Heart right ventricle (tissue), 16 donors: ENCODE data around the gene VPS13D. TPM values are rescaled to one million over a fixed set of nuclear protein-coding genes. Genes with fewer than 3 reads are reported as not detected.

Source experiments
- ATAC-seq, 8 donors: fragments of 200-7000 bp; cut with Tn5 transposase; one replicate each; pipeline ENCODE4 v1.9.1; 2020; ENCODE audit warnings: mild to moderate bottlenecking in 8 of 8, moderate library complexity in 8 of 8, moderate number of reproducible peaks in 1 of 8
- DNase-seq, 2 donors: peaks; one replicate each; pipeline ENCODE4 v3.0.0-alpha.2; 2020
- H3K27ac ChIP-seq, 10 donors: fragments of 200-600 bp; sonication (generic) in 2 of 10; one replicate each; pipeline versions ENCODE4 v1.5.0 to v1.8.0; 2020 to 2022; ENCODE audit warnings: mild to moderate bottlenecking in 3 of 10
- H3K27me3 ChIP-seq, 7 donors: fragments of 200-600 bp; one replicate each; pipeline ENCODE4 v1.8.0; 2021 to 2022; ENCODE audit warnings: mild to moderate bottlenecking in 2 of 7
- H3K36me3 ChIP-seq, 9 donors: fragments of 200-600 bp; sonication (generic) in 1 of 9; one replicate each; pipeline versions ENCODE4 v1.5.0 to v1.8.0; 2020 to 2022; ENCODE audit warnings: mild to moderate bottlenecking in 2 of 9
- H3K4me1 ChIP-seq, 9 donors: fragments of 200-600 bp; sonication (generic) in 1 of 9; one replicate each; pipeline versions ENCODE4 v1.5.0 to v1.8.0; 2020 to 2022; ENCODE audit warnings: mild to moderate bottlenecking in 4 of 9
- H3K4me3 ChIP-seq, 10 donors: fragments of 200-600 bp; sonication (generic) in 2 of 10; one replicate each; pipeline versions ENCODE4 v1.5.0 to v1.8.0; 2020 to 2022; ENCODE audit warnings: mild to moderate bottlenecking in 7 of 10, moderate library complexity in 2 of 10
- H3K9me3 ChIP-seq, 11 donors: fragments of 200-600 bp in 10 of 11; sonication (generic) in 2 of 11; one replicate each; pipeline versions ENCODE4 v1.5.0 to v1.8.0; 2013 to 2022; ENCODE audit warnings: mild to moderate bottlenecking in 2 of 11, control low read depth in 1 of 11, moderate library complexity in 1 of 11
- CTCF ChIP-seq, 9 donors: fragments of 200-600 bp; sonication (generic) in 2 of 9; IDR thresholded peaks; one replicate each; pipeline versions ENCODE4 v1.5.0 to v1.8.0; 2021 to 2022; ENCODE audit warnings: antibody characterized with exemption in 9 of 9, mild to moderate bottlenecking in 5 of 9, moderate library complexity in 1 of 9
- WGBS, 2 donors: extraction: QIAGEN DNeasy Blood & Tissue Kit; methylation state at CpG; one replicate each; pipeline ENCODE4 v1.1.7; 2013; ENCODE audit warnings: inconsistent platforms in 1 of 2; 5-methylcytosine and 5-hydroxymethylcytosine counted together
- intact Hi-C, 10 donors: fragments of 100-400 bp; cut with DNase I; formaldehyde crosslinking; loops; one replicate each; pipeline versions ENCODE4 v1.11.1 to v1.14.2; 2022
- polyA plus RNA-seq, 2 donors: library from polyadenylated mRNA; stranded (reverse); fragments of 200-250 nt; gene quantifications; one replicate each; pipeline ENCODE4 v1.2.3, GENCODE V29; 2013
- total RNA-seq, 10 donors: library from RNA; stranded (reverse); fragmentation: NEBNext Ultra II Directional in 3 of 10; extraction: Animal tissue kit (Norgen Biotek cat#: 25700) in 3 of 10; gene quantifications; one replicate each; pipeline versions ENCODE4 v1.2.1 to v1.2.4, GENCODE V29; 2021 to 2023
- donor health status: Arrhythmogenic right ventricular cardiomyopathy.
- donor health status: ischemic (EF 13 %, LVEDD 7.1; RV severe dilation, severe dysfunction).
- donor health status: healthy with polysubstance abuse.
- donor health status: DM: no; HTN: yes; CAD: no.
- donor health status: DM: no; HTN: no; CAD: no.
- donor health status: ischemic (EF 25% LVEDD 6.9; RV normal size, moderate dysfunction).
- donor health status: ischemic (EF 25% LVEDD 5.7; RV mildly dilated, moderate dysfunction).
- donor health status: healthy.
- donor health status: DM: yes; HTN: yes; CAD: no.
- donor health status: Ischemic cardiomyopathy.
- donor health status: ischemic (EF 35%, LVEDD 5.7; RV mildly dilated, moderate dysfunction).
- donor health status: nonischemic (EF 11% LVEDD 7.7; RV severe dilation, severe dysfunction).
- donor health status: DM: yes; HTN: yes; CAD: no.
- donor health status: PGD.
- donor health status: ischemic (EF 29% LVEDD 5.4; RV normal size, mild dysfunction).
- donor health status: nonischemic (EF 23%, LVEDD 6.1; RV moderate dilation, normal function).

The VPS13D gene
- total and polyA plus RNA-seq, 12 donors: 36.9 to 161 (median 83.3) TPM

- no peak for TF ChIP-seq CTCF (IDR thresholded peaks at IDR 0.05)
- Histone ChIP-seq H3K9me3 (no peaks in the 10 kb centered on the region), H3K27ac (peak overlapping the region in 1 of 10 donors; percentile 16), H3K36me3 (peaks cover 0 to 85% (median 21%) of the 10 kb centered on the region in 9 donors), H3K27me3 (no peaks in the 10 kb centered on the region), H3K4me3 (no peak overlapping the region), H3K4me1 (peaks cover 0 to 33% (median 20%) of the 10 kb centered on the region in 9 donors)
- intact Hi-C loops: no loop called here
- ATAC-seq: peak in 3 of 8 donors; percentile 24 to 34 (median 27)
- no peak for DNase-seq
- 77 to 83% methylated on average over 12 of the region's 12 CpGs for WGBS, 2 donors
These were observed 275.9 kb downstream of the VPS13D start for GRCh38 chr1:12505639-12506280.

- Histone ChIP-seq H3K36me3 (peaks cover 0 to 85% (median 21%) of the 10 kb centered on the region in 9 donors), H3K4me3 (no peak overlapping the region), H3K27me3 (no peaks in the 10 kb centered on the region), H3K4me1 (peaks cover 6 to 38% (median 28%) of the 10 kb centered on the region in 9 donors), H3K9me3 (no peaks in the 10 kb centered on the region), H3K27ac (no peak overlapping the region)
- intact Hi-C loops: no loop called here
- DNase-seq: no peak
- 94% methylated on average over 28 of the region's 28 CpGs for WGBS, 2 donors
- no peak for TF ChIP-seq CTCF (IDR thresholded peaks at IDR 0.05)
- ATAC-seq: no peak
These were observed 276.8 kb downstream of the VPS13D start for GRCh38 chr1:12506281-12507280.

- intact Hi-C loops: no loop called here
- Histone ChIP-seq H3K27me3 (no peaks in the 10 kb centered on the region), H3K36me3 (peaks cover 0 to 86% (median 21%) of the 10 kb centered on the region in 9 donors), H3K9me3 (no peaks in the 10 kb centered on the region), H3K4me3 (no peak overlapping the region), H3K27ac (no peak overlapping the region), H3K4me1 (peaks cover 11 to 43% (median 29%) of the 10 kb centered on the region in 9 donors)
- DNase-seq: no peak
- 69 to 71% methylated on average over 11 of the region's 11 CpGs for WGBS, 2 donors
- no peak for TF ChIP-seq CTCF (IDR thresholded peaks at IDR 0.05)
- peak in 1 of 8 donors; percentile 15 for ATAC-seq
These were observed 277.8 kb downstream of the VPS13D start for GRCh38 chr1:12507631-12508030.

- intact Hi-C loops: no loop called here
- Histone ChIP-seq H3K27ac (no peak overlapping the region), H3K9me3 (no peaks in the 10 kb centered on the region), H3K36me3 (peaks cover 0 to 83% (median 21%) of the 10 kb centered on the region in 9 donors), H3K27me3 (no peaks in the 10 kb centered on the region), H3K4me1 (peaks cover 11 to 54% (median 35%) of the 10 kb centered on the region in 9 donors), H3K4me3 (no peak overlapping the region)
- WGBS, 2 donors: 95 to 96% methylated on average over 11 of the region's 11 CpGs
- DNase-seq (no peak), ATAC-seq (no peak)
- no peak for TF ChIP-seq CTCF (IDR thresholded peaks at IDR 0.05)
These were observed 279.0 kb downstream of the VPS13D start for GRCh38 chr1:12508849-12509248.
